C4-2B (cell line): ENCODE results near the gene ZNF385B.

ENCODE experiments used
- ZFX ChIP-seq: fragments of 450-650 bp; IDR thresholded peaks from 2 replicates; pipeline ENCODE4 v1.6.1; 2017
- TF ChIP-seq, protein P1 (sequence below): fragments of 450-650 bp; conservative IDR thresholded peaks from 2 replicates; pipeline ENCODE4 v1.5.1; 2017; ENCODE audit warnings: mild to moderate bottlenecking

DNA sequence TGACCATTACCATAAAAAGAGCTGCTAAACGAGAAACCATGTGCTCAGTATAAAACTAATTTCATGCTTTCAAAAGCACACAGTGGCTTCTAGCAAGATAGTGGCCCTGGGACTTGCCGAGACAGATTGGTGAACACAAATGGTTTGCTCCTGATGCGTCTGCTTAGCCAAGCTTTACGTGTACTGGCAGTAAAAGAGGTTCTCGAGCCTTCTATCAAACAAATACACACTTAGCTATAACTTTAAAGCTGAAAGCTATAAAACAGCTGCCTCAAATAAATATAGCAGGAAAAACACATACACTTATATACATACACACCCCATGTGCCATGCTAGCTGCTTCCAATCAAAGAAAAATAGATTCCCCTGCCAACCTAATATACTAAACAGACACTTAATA lies 117.0 kb downstream of the ZNF385B start:
- TF ChIP-seq, protein P1, sequence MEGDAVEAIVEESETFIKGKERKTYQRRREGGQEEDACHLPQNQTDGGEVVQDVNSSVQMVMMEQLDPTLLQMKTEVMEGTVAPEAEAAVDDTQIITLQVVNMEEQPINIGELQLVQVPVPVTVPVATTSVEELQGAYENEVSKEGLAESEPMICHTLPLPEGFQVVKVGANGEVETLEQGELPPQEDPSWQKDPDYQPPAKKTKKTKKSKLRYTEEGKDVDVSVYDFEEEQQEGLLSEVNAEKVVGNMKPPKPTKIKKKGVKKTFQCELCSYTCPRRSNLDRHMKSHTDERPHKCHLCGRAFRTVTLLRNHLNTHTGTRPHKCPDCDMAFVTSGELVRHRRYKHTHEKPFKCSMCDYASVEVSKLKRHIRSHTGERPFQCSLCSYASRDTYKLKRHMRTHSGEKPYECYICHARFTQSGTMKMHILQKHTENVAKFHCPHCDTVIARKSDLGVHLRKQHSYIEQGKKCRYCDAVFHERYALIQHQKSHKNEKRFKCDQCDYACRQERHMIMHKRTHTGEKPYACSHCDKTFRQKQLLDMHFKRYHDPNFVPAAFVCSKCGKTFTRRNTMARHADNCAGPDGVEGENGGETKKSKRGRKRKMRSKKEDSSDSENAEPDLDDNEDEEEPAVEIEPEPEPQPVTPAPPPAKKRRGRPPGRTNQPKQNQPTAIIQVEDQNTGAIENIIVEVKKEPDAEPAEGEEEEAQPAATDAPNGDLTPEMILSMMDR, result no peak
- no peak for TF ChIP-seq ZFX
